HepG2 (cell line): ENCODE results near the gene TRPV2. TPM values are rescaled to one million over a fixed set of nuclear protein-coding genes. Genes with fewer than 3 reads are reported as not detected.

Experiments used
- ARID4A ChIP-seq: sonication (generic); formaldehyde crosslinking; IDR thresholded peaks from 2 replicates; pipeline ENCODE4 v1.5.0; 2020; ENCODE audit warnings: mild to moderate bottlenecking, missing genetic modification reagents, borderline replicate concordance
- E2F2 ChIP-seq: sonication (generic); formaldehyde crosslinking; IDR thresholded peaks from 2 replicates; pipeline ENCODE4 v1.4.0; 2020; ENCODE audit warnings: missing genetic modification reagents, borderline replicate concordance
- FOXJ3 ChIP-seq: sonication (generic); formaldehyde crosslinking; IDR thresholded peaks from 2 replicates; pipeline ENCODE4 v1.4.0; 2020; ENCODE audit warnings: missing genetic modification reagents, mild to moderate bottlenecking, borderline replicate concordance
- HNF4G ChIP-seq, 2 experiments: sonication (generic) in 1 of 2; formaldehyde crosslinking in 1 of 2; IDR thresholded peaks; 2 replicates each; pipeline versions ENCODE4 v1.4.0 to v1.6.1; 2011 to 2020; ENCODE audit warnings: borderline replicate concordance in 2 of 2, low read depth in 2 of 2, mild to moderate bottlenecking in 2 of 2, low read length in 1 of 2, missing genetic modification reagents in 1 of 2, moderate library complexity in 1 of 2
- IRF2 ChIP-seq: IDR thresholded peaks from 2 replicates; pipeline ENCODE4 v1.6.1; 2018; ENCODE audit warnings: missing genetic modification reagents, missing compliant biosample characterization
- MIER3 ChIP-seq: IDR thresholded peaks from 2 replicates; pipeline ENCODE4 v1.6.1; 2016; ENCODE audit warnings: missing compliant biosample characterization, borderline replicate concordance
- NR1H2 ChIP-seq: sonication (generic); formaldehyde crosslinking; IDR thresholded peaks from 2 replicates; pipeline ENCODE4 v1.8.1; 2022; ENCODE audit warnings: low read depth, missing genetic modification reagents, borderline replicate concordance
- RBM39 ChIP-seq: fragments of 200-400 bp; formaldehyde crosslinking; IDR thresholded peaks from one replicate; pipeline ENCODE4 v1.6.1; 2018; ENCODE audit warnings: antibody characterized with exemption, mild to moderate bottlenecking, low read depth, low read length; ENCODE audit not compliant: poor library complexity, severe bottlenecking
- RXRB ChIP-seq: IDR thresholded peaks from 2 replicates; pipeline ENCODE4 v1.6.1; 2016; ENCODE audit warnings: borderline replicate concordance, missing genetic modification reagents, missing compliant biosample characterization
- TSC22D2 ChIP-seq: sonication (generic); formaldehyde crosslinking; IDR thresholded peaks from 2 replicates; pipeline ENCODE4 v1.5.1; 2020; ENCODE audit warnings: missing genetic modification reagents, mild to moderate bottlenecking, borderline replicate concordance
- ZNF567 ChIP-seq: sonication (generic); formaldehyde crosslinking; IDR thresholded peaks from 2 replicates; pipeline ENCODE4 v1.8.1; 2023; ENCODE audit warnings: mild to moderate bottlenecking, missing genetic modification reagents, borderline replicate concordance
- ZNF644 ChIP-seq: IDR thresholded peaks from 2 replicates; pipeline ENCODE4 v1.6.1; 2016; ENCODE audit warnings: low read depth
- polyA plus RNA-seq, 8 experiments: library from polyadenylated mRNA; depleted of rRNA in 3 of 8; stranded (reverse) in 7 of 8; unstranded in 1 of 8; fragments of >200 nt; fragmentation: Illumina TruSeq in 4 of 8; extraction: Trizol in 4 of 8; gene quantifications; 2 replicates each; pipeline versions ENCODE4 v1.2.1 to v1.2.3, GENCODE V29; 2011 to 2016; ENCODE audit warnings: low read depth in 4 of 8, missing spikeins in 1 of 8, mixed read lengths in 1 of 8; ENCODE audit not compliant: insufficient read depth in 1 of 8
- total RNA-seq, 5 experiments: library from RNA; depleted of rRNA; stranded (reverse); fragments of >200 nt; fragmentation: Illumina TruSeq; extraction: Trizol; gene quantifications; 2 replicates each; pipeline ENCODE4 v1.2.3, GENCODE V29; 2016; ENCODE audit warnings: low read depth in 1 of 5
- TF ChIP-seq, protein P1 (sequence below): IDR thresholded peaks from 2 replicates; pipeline ENCODE4 v1.6.1; 2016
- TF ChIP-seq, protein P2 (sequence below): sonication (generic); formaldehyde crosslinking; IDR thresholded peaks from 2 replicates; pipeline ENCODE4 v1.8.0; 2022; ENCODE audit warnings: missing genetic modification reagents, mild to moderate bottlenecking, borderline replicate concordance
- TF ChIP-seq, protein P3 (sequence below): sonication (generic); formaldehyde crosslinking; IDR thresholded peaks from 2 replicates; pipeline ENCODE4 v1.4.0; 2020; ENCODE audit warnings: missing genetic modification reagents, borderline replicate concordance

Gene TRPV2
- total and polyA plus RNA-seq, 2 of the 13 experiments (the other 11 are each of a cell fraction or from before 2014, with no cell fraction given): 13.6 to 21.3 TPM

DNA sequence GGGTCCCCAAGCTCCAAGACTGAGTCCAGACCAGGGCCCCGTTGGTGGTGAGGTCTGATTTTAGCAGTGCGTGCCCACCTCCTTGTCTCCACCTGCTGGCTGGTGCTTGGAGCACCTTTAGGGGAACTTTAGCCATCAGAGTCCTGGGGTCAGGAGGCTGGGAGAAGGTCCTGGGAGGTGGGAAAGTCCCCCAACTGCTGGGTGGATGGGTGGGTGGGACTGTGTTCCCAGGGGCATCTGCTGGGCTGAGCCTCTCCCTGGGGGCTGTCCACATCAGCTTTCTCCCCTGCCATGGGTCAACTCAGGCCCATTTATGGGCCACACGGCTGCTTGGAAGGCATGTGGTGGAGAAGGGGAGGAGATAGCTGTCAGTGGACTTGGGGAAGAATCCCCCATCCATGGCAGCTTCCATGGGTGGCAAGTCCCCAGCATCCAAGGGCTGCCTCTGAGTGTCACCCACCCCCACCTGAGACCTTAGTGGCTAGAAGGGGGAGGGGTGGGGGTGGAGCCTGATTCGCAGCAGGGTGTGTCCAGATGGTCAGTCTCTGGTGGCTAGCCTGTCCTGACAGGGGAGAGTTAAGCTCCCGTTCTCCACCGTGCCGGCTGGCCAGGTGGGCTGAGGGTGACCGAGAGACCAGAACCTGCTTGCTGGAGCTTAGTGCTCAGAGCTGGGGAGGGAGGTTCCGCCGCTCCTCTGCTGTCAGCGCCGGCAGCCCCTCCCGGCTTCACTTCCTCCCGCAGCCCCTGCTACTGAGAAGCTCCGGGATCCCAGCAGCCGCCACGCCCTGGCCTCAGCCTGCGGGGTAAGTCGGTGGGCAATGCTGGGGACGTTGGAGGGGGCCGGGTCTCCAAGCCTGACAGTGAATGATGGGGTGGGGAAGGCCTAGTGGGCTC, at the start of gene TRPV2 (continued):
- TF ChIP-seq, protein P1, sequence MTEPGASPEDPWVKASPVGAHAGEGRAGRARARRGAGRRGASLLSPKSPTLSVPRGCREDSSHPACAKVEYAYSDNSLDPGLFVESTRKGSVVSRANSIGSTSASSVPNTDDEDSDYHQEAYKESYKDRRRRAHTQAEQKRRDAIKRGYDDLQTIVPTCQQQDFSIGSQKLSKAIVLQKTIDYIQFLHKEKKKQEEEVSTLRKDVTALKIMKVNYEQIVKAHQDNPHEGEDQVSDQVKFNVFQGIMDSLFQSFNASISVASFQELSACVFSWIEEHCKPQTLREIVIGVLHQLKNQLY (CRISPR knock-in tag): no peak
- TF ChIP-seq RXRB: no peak
- 0 out of 2 replicates have a peak, but pooled peaks have one; percentile 11 for TF ChIP-seq TSC22D2
- no peak for TF ChIP-seq FOXJ3 (CRISPR knock-in tag)
- peak; percentile 80; the same call in 1 of the 2 replicates for TF ChIP-seq ZNF567 (CRISPR knock-in tag)
- TF ChIP-seq HNF4G (IDR thresholded peaks at IDR 0.05; ENCODE audit: borderline replicate concordance, low read depth, low read length): no peak
- TF ChIP-seq HNF4G (CRISPR knock-in tag; IDR thresholded peaks at IDR 0.05; ENCODE audit: borderline replicate concordance, low read depth): peak; percentile 55; the same call in 1 of the 2 replicates
- TF ChIP-seq ZNF644 (CRISPR knock-in tag): no peak
- TF ChIP-seq, protein P2, sequence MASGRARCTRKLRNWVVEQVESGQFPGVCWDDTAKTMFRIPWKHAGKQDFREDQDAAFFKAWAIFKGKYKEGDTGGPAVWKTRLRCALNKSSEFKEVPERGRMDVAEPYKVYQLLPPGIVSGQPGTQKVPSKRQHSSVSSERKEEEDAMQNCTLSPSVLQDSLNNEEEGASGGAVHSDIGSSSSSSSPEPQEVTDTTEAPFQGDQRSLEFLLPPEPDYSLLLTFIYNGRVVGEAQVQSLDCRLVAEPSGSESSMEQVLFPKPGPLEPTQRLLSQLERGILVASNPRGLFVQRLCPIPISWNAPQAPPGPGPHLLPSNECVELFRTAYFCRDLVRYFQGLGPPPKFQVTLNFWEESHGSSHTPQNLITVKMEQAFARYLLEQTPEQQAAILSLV (CRISPR knock-in tag): peak; percentile 25; the same call in 1 of the 2 replicates
- 0 out of 2 replicates have a peak, but pooled peaks have one; percentile 24 for TF ChIP-seq IRF2 (CRISPR knock-in tag)
- peak; percentile 43 for TF ChIP-seq ARID4A (CRISPR knock-in tag)
- no peak for TF ChIP-seq MIER3 (CRISPR knock-in tag)
- TF ChIP-seq RBM39: peak; percentile 41
- TF ChIP-seq NR1H2: no peak
- TF ChIP-seq, protein P3, sequence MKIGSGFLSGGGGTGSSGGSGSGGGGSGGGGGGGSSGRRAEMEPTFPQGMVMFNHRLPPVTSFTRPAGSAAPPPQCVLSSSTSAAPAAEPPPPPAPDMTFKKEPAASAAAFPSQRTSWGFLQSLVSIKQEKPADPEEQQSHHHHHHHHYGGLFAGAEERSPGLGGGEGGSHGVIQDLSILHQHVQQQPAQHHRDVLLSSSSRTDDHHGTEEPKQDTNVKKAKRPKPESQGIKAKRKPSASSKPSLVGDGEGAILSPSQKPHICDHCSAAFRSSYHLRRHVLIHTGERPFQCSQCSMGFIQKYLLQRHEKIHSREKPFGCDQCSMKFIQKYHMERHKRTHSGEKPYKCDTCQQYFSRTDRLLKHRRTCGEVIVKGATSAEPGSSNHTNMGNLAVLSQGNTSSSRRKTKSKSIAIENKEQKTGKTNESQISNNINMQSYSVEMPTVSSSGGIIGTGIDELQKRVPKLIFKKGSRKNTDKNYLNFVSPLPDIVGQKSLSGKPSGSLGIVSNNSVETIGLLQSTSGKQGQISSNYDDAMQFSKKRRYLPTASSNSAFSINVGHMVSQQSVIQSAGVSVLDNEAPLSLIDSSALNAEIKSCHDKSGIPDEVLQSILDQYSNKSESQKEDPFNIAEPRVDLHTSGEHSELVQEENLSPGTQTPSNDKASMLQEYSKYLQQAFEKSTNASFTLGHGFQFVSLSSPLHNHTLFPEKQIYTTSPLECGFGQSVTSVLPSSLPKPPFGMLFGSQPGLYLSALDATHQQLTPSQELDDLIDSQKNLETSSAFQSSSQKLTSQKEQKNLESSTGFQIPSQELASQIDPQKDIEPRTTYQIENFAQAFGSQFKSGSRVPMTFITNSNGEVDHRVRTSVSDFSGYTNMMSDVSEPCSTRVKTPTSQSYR (CRISPR knock-in tag): peak; percentile 82; the same call in 1 of the 2 replicates
- TF ChIP-seq E2F2: 0 out of 2 replicates have a peak, but pooled peaks have one; percentile 40
